Activated CD4-positive, CD25-positive, alpha-beta regulatory T cell (primary cell): ENCODE measurements around the gene CACNG4.

Experiments
- DNase-seq, 4 experiments: peaks; one replicate each; lab custom pipeline; 2025; lab: John Stamatoyannopoulos, UW

The CACNG4 gene

GRCh38 chr17:67043283-67043682, 78.8 kb downstream of the CACNG4 start:
- DNase-seq: no peak

GRCh38 chr17:67044016-67044772, 79.7 kb downstream of the CACNG4 start, which contains the start of gene CACNG1:
TSS of gene CACNG1 (plus strand) at chr17:67044554. CDS start at chr17:67044661, 107 bp downstream.
- no peak for DNase-seq

- no peak for DNase-seq
Observed at GRCh38 chr17:67044940-67045339, 80.4 kb downstream of the CACNG4 start.

GRCh38 chr17:67046398-67046797, 81.9 kb downstream of the CACNG4 start:
- DNase-seq: no peak

- no peak for DNase-seq
Observed at GRCh38 chr17:67047382-67047781, 82.9 kb downstream of the CACNG4 start.

- no peak for DNase-seq
Observed at GRCh38 chr17:67049025-67049739, 84.7 kb downstream of the CACNG4 start.

- DNase-seq: no peak
Observed at GRCh38 chr17:67050066-67050465, 85.6 kb downstream of the CACNG4 start.

- DNase-seq: no peak
Observed at GRCh38 chr17:67050471-67051154, 86.1 kb downstream of the CACNG4 start.

- DNase-seq: no peak
Observed at GRCh38 chr17:67051155-67051538, 86.6 kb downstream of the CACNG4 start.

GRCh38 chr17:67051837-67052236, 87.3 kb downstream of the CACNG4 start:
- no peak for DNase-seq

GRCh38 chr17:67052720-67053437, 88.4 kb downstream of the CACNG4 start:
- no peak for DNase-seq

GRCh38 chr17:67053438-67054000, 89.0 kb downstream of the CACNG4 start:
- no peak for DNase-seq

- DNase-seq: no peak
Observed at GRCh38 chr17:67054011-67054591, 89.6 kb downstream of the CACNG4 start.

GRCh38 chr17:67054608-67055007, 90.1 kb downstream of the CACNG4 start:
- DNase-seq: no peak

GRCh38 chr17:67055041-67055443, 90.5 kb downstream of the CACNG4 start:
- DNase-seq: no peak

- DNase-seq: no peak
Observed at GRCh38 chr17:67055811-67056745, 91.6 kb downstream of the CACNG4 start.

GRCh38 chr17:67056746-67057490, 92.4 kb downstream of the CACNG4 start:
- DNase-seq: no peak

GRCh38 chr17:67058036-67058435, 93.5 kb downstream of the CACNG4 start:
- DNase-seq: no peak

- DNase-seq: no peak
Observed at GRCh38 chr17:67059372-67059771, 94.9 kb downstream of the CACNG4 start.

GRCh38 chr17:67063141-67063540, 98.6 kb downstream of the CACNG4 start:
- DNase-seq: no peak
